NCI-H187 treated with DMSO at 0.1 percent for 48 hours (cell line): Measurements from ENCODE around the gene TAF11L13.

ENCODE experiments used
- DNase-seq: peaks from one replicate; lab custom pipeline; 2025; lab: John Stamatoyannopoulos, UW

TAF11L13 gene

DNA sequence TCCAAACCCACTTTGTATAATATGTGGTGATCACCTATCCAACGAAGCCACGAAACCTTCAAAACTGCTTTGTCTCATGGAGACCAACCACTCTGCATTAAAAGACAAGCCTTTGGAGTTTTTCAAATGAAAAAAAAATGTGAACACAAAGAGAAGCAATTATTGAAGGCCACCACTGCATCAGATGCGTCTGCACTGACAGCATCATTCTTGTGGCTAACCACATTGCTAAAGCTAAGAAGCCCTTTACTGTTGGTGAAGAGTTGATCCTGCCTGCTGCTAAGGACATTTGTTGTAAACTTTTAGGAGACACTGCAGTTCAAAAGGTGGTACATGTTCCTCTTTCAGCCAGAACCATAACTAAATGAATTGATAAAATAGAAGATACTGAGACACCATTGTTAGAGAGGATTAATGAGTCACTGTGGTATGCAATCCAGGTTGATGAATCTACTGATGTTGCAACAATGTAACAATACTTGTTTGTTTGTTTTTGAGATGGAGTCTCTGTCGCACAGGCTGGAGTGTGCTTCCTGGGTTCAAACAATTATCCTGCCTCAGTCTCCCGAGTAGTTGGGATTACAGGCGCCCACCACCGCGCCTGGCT lies 47.8 kb downstream of the TAF11L13 start:
- DNase-seq: no peak

DNA sequence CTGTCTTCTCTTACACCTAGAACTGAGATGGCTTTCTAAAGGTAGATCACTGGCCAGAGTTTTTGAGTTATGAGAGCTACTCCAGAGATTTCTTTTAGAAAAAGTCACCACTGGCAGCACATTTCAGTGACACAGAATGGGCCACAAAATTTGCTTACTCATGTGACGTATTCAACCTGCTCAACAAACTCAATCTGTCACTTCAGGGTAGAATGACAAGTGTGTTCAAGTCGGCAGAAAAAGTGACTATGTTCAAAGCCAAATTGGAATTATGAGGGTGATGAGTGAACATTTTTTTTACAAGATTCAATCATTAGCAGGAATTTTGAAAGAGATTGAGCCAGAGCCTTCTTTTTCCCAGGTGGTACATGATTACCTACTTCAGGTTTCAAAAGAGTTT lies 48.8 kb downstream of the TAF11L13 start:
- DNase-seq: no peak
